GM18526 (cell line): ENCODE measurements around the gene NCS1.

Source experiments
- POLR2A ChIP-seq: IDR thresholded peaks from 3 replicates; pipeline ENCODE4 v1.6.1; 2011; ENCODE audit not compliant: insufficient read length; ENCODE audit errors: extremely low read depth

Gene NCS1

DNA sequence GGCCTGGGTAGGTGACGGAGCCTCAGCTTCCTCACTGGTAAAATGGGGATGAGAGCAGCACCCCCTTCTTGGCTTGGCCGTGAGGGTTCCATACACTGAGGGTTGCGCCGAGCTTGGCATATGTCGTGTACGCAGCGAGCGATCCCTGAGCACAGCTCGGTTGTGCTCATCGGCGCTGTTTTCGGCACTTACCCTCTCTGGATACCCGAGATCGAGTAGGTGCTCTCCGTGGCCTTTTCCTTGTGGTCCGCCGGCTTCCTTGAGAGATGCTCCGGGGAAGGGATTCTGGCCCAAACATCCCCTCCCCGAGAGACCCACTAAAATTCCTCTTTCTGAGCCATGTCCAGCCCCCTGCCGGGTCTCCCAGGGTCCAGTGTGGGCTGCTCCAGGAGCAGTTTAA is 53.4 kb downstream of the NCS1 start:
- TF ChIP-seq POLR2A = no peak

- no peak for TF ChIP-seq POLR2A
Observed at GRCh38 chr9:130226112-130226511, 53.9 kb downstream of the NCS1 start.

DNA sequence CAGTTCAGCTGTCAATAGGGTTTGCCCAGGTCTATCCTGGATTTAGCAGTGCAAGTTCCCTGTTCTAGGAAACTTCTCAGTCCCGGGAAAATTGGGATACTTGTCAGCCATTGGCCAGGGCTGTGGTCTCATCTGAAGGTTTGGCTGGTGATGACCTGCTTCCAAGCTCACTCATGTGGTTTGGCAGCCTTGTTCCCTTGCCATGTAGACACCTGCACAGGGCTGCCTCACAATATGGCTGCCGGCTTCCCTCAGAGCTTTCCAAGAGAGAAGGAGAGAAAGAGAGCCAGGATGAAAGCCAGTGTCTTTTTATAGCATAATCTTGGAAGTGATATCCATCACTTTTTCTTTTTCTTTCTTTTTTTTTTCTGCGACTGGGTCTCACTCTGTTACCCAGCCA is 55.6 kb downstream of the NCS1 start:
- no peak for TF ChIP-seq POLR2A

DNA sequence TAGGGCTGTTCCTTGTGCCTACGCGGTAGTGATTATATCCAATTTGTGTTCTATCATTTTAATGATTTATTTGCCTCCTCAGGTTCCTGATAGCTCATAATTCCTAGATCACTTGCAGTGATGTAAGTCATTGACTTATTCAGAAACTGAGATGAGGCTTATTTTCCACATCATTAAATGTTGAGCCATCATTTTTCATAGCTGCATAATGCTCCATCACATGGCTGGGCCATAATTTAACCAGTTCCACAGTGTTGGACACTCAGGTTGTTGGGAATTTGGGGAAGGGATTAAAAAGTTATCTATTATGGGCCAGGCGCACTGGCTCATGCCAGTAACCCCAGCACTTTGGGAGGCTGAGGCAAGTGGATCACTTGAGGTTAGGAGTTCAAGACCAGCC is 57.6 kb downstream of the NCS1 start:
- no peak for TF ChIP-seq POLR2A

GRCh38 chr9:130230631-130231030 is 58.4 kb downstream of the NCS1 start:
- no peak for TF ChIP-seq POLR2A

GRCh38 chr9:130232899-130233586 is 60.8 kb downstream of the NCS1 start:
- no peak for TF ChIP-seq POLR2A

DNA sequence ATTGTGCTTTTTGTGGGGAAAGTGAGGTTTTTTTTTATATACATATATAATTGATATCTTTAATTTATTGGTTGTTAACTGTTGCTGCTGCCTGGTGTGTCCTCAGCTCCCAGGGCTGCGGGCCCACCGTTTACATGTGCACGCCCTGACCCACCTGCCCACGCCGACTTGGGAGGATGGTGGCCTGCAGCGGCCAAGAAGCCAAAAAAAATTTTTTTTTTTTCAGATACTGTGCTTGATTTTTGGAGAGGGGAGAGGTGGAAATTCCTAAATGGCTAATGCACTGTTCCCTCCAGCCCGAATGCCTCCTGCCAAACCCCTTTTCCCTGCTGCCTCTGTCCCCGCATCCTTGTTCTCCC is 61.4 kb downstream of the NCS1 start:
- TF ChIP-seq POLR2A = no peak

DNA sequence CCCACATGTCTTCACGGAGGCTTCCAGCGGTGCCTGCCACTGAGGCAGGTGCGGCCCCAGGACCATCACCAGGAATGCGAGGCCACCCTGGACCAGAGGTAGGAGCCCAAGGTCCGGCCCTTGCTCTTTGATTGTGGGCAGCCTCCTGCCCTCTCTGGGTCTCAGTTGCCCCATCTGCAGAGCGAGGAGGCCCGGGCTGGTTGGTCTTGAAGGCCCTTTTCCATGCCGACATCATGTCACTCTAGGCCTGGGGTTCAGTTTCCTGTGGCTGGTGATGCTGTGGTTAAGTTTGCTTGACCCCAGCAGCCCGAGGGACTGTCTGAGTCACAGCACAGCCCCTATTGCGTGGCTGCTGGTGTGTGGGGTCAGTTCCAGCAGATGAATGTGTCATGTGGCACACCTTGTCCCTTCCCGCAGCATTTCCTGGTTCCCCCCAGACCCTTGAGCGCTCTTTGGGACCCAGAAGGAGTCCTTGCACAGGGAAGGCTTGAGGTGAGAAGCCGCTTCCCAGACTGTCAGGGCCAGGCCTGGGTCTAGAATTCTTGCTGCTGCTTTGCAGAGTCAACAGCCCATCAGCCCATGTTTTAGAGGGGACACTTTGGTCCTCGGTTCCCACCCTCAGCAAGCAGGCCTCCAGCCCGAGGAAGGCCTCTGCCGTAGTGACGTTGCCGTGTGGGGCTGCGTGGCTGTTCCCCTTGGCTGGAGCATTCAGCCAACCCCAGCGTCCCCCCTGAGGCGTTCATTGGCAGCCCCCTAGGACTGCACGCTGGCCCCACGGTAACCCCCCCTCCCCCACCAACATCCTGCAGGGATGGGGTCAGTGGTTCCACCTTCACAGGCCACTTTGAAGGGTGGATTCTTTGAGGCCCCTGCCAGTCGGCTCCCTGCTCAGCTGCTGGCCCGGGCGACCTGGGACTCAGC is 62.4 kb downstream of the NCS1 start:
- TF ChIP-seq POLR2A = no peak

- TF ChIP-seq POLR2A = no peak
Observed at GRCh38 chr9:130235558-130236435, 63.6 kb downstream of the NCS1 start.

GRCh38 chr9:130236436-130236985 is 64.3 kb downstream of the NCS1 start:
- no peak for TF ChIP-seq POLR2A

DNA sequence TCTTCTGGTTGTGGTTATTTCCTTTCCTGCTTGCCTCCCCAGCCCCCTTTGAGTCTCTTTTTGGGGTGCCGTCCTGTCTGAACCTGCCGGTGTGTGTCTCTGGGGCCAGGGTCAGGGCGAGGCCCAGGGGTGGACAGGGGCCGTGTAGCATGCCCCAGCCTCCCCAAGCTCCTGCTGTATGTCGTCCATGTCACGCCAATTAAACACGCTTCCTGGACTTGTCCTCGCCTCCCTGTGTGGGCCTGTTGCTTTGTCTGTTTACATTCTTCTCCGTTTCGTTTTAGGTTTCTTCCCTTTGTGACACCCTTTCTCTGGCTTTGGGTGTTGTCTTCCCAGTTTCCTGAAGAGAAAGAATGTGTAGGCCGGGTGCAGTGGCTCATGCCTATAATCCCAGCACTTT is 64.9 kb downstream of the NCS1 start:
- no peak for TF ChIP-seq POLR2A

- no peak for TF ChIP-seq POLR2A
Observed at GRCh38 chr9:130237763-130238524, 65.7 kb downstream of the NCS1 start.

GRCh38 chr9:130239363-130239695 is 67.1 kb downstream of the NCS1 start:
- TF ChIP-seq POLR2A = no peak

GRCh38 chr9:130239741-130240241 is 67.6 kb downstream of the NCS1 start:
- TF ChIP-seq POLR2A = no peak
